Memory B cell (primary cell): ENCODE data around the gene RADIL.
"Not testable (repeated sequence)": the region's sequence is repeated elsewhere in the genome, so short reads cannot be mapped to it uniquely, and the experiment has no call there.

ENCODE experiments used
- ATAC-seq: fragments of 150-1000 bp; cut with Tn5 transposase; 2 replicates; pipeline ENCODE4 v1.10.0; 2021; ENCODE audit warnings: low read depth, mild to moderate bottlenecking, moderate library complexity
- DNase-seq, 2 donors: peaks; one replicate each; pipeline ENCODE4 v3.0.0; 2022; ENCODE audit warnings: low spot score in 2 of 2
- H3K27ac Mint-ChIP-seq: one replicate; pipeline ENCODE4 v1.8.0; 2022; ENCODE audit warnings: mild to moderate bottlenecking, moderate library complexity, mixed read lengths
- H3K27me3 Mint-ChIP-seq: one replicate; pipeline ENCODE4 v1.8.0; 2022; ENCODE audit warnings: mixed read lengths
- H3K36me3 Mint-ChIP-seq: one replicate; pipeline ENCODE4 v1.8.0; 2022; ENCODE audit warnings: mild to moderate bottlenecking, mixed read lengths
- H3K4me1 Mint-ChIP-seq: one replicate; pipeline ENCODE4 v1.8.0; 2022; ENCODE audit warnings: mixed read lengths
- H3K4me3 Mint-ChIP-seq: one replicate; pipeline ENCODE4 v1.8.0; 2022; ENCODE audit warnings: mild to moderate bottlenecking, moderate library complexity, mixed read lengths
- H3K9me3 Mint-ChIP-seq: one replicate; pipeline ENCODE4 v1.8.0; 2022; ENCODE audit warnings: mixed read lengths

The RADIL gene

DNA sequence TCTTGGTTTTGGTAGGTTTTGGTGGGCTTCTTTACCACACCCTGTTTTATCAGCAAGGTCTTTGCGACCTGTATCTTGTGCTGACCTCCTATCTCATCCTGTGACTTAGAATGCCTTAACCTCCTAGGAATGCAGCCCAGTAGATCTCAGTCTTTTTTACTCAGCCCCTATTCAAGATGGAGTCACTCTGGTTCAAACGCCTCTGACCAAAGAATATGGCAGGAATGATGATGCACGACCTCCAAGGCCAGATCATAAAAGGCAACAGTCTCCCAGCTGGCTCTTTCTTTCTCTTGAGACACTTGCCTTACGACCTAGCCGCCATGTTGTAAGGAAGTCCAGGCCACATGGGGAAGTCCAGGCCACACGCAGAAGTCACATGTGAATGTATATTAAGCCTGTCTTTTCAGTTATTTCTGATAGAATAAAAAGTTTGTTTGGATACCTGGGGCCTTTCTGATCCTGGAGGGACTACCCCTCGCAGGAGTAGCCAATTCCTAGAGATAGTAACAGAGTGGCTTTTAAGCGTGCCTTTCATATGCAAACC lies 10.5 kb upstream of the RADIL start:
- ATAC-seq: no peak
- no peaks in the 10 kb centered on the region for H3K4me1 Mint-ChIP-seq
- H3K4me3 Mint-ChIP-seq: no peak overlapping the region

DNA sequence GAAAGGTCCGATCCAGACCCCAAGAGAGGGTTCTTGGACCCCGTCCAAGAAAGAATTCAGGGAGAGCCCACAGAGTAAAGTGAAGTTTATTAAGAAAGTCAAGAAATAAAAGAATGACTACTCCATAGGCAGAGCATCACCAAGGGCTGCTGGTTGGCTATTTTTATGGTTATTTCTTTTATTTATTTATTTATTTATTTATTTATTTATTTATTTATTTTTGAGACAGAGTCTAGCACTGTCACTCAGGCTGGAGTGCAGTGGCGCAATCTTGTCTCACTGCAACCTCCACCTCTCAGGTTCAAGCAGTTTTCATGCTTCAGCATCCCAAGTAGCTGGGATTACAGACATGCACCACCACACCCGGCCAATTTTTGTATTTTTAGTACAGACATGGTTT lies 9.7 kb upstream of the RADIL start:
- H3K36me3 Mint-ChIP-seq, H3K4me3 Mint-ChIP-seq, H3K27ac Mint-ChIP-seq, H3K4me1 Mint-ChIP-seq, DNase-seq, H3K9me3 Mint-ChIP-seq, ATAC-seq: not testable (repeated sequence)
- H3K27me3 Mint-ChIP-seq: peaks cover 14% of the 10 kb centered on the region

More for the DNA sequence above, 10.5 kb upstream of the RADIL start:
- Mint-ChIP-seq H3K27ac (no peak overlapping the region), H3K36me3 (peaks cover 4% of the 10 kb centered on the region), H3K27me3 (peaks cover 17% of the 10 kb centered on the region), H3K9me3 (peaks cover 9% of the 10 kb centered on the region)
- no peak for DNase-seq

DNA sequence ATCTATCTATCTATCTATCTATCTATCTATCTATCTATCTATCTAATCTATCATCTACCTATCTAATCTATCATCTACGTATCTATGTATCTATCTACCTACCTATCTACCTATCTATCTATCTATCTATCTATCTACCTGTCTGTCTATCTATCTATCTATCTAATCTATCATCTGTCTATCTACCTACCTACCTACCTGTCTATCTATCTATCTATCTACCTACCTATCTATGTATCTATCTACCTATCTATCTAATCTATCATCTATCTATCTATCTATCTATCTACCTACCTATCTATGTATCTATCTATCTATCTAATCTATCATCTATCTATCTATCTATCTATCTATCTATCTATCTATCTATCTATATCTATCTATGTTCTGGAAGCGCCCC lies 8.0 kb upstream of the RADIL start:
- H3K4me3 Mint-ChIP-seq, H3K27ac Mint-ChIP-seq, ATAC-seq, H3K9me3 Mint-ChIP-seq, H3K4me1 Mint-ChIP-seq, H3K36me3 Mint-ChIP-seq, DNase-seq: not testable (repeated sequence)
- H3K27me3 Mint-ChIP-seq: peaks cover 15% of the 10 kb centered on the region

DNA sequence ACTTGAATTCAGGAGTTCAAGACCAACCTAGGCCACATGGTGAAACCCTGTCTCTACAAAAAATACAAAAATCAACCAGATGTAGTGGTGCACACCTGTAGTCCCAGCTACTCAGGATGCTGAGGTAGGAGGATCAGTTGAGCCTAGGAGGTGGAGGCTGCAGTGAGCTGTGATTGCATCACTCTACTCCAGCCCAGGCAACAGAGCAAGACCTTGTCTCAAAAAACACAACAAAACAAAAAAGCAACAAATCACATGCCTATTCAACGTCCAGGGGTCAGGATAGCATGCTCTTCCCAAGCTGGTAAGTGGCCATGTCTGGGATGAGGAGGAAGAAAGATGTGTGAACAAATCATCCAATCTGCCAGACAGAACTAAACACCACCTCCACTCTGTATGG lies 6.2 kb upstream of the RADIL start:
- no peak for ATAC-seq
- no peak overlapping the region for H3K4me3 Mint-ChIP-seq
- peaks cover 7% of the 10 kb centered on the region for H3K9me3 Mint-ChIP-seq
- H3K27ac Mint-ChIP-seq: no peak overlapping the region
- H3K36me3 Mint-ChIP-seq: peaks cover 2% of the 10 kb centered on the region
- no peak for DNase-seq
- H3K4me1 Mint-ChIP-seq: no peaks in the 10 kb centered on the region
- H3K27me3 Mint-ChIP-seq: peaks cover 13% of the 10 kb centered on the region

DNA sequence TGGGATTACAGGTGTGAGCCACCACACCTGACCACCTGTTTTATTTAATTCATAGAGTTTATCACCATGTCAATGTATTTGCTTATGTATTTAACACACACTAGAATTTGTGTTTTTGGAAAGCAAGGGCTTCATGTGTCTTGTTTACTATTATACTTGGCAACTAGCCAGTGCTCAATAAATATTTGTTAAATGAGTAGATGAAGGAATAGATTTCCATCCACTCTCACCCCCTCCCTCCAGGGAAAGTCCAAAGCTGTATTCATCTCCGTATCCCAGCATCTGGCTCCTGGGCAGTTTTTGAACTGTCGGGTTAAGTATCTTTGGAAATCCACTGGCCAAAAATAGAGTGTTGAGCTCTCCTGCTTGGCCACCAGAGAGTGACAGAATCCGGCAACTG lies 4.6 kb upstream of the RADIL start:
- Mint-ChIP-seq H3K27me3 (peaks cover 13% of the 10 kb centered on the region), H3K36me3 (no peaks in the 10 kb centered on the region), H3K4me1 (no peaks in the 10 kb centered on the region), H3K9me3 (peaks cover 3% of the 10 kb centered on the region), H3K4me3 (no peak overlapping the region), H3K27ac (no peak overlapping the region)
- no peak for DNase-seq
- ATAC-seq: no peak

DNA sequence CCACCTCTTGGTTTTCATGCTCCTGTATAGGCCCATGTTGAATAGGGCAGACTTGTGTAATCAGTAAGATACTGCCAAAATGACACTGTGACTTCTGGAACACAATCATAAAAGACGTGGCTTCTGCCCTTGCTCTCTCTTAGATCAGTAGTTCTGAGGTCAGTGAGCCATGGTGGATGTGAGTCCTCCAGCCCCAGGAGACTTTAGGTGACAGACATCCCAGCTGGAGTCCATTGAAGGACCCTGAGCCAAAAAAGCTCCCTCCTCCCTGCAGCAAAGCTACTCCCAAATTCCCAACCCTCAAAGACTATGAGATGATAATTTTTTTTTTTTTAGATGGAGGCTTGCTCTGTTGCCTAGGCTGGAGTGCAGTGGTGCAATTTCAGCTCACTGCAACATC lies 3.2 kb upstream of the RADIL start:
- peaks cover 3% of the 10 kb centered on the region for H3K9me3 Mint-ChIP-seq
- no peaks in the 10 kb centered on the region for H3K36me3 Mint-ChIP-seq
- DNase-seq (no peak), ATAC-seq (no peak)
- H3K4me3 Mint-ChIP-seq: no peak overlapping the region
- H3K27ac Mint-ChIP-seq: no peak overlapping the region
- H3K4me1 Mint-ChIP-seq: peaks cover 6% of the 10 kb centered on the region
- H3K27me3 Mint-ChIP-seq: peaks cover 16% of the 10 kb centered on the region

DNA sequence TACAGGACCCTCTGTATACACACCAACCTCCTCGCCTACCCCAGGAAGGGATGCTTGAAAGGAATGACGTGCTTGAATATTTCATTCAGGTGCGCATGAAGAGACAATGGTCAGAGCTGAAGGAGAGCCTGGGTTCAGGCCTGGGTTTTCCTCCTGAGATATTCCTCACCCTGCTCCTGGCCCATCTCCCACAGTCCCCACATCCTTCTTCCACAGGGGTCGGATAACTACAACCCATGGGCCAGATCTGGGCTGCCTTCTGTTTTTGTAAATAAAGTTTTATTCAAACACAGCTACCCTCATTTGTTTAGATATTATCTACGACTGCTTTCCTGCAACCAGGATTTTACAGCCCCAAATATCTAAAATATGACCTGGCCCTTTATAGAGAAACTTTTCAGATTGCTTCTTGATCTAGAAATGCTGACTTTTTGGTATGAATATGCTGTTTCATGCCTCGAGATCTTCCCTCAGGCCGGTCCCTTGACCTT lies 1.8 kb upstream of the RADIL start:
- ATAC-seq: no peak
- no peak for DNase-seq
- no peak overlapping the region for H3K27ac Mint-ChIP-seq
- no peaks in the 10 kb centered on the region for H3K36me3 Mint-ChIP-seq
- H3K4me3 Mint-ChIP-seq: no peak overlapping the region
- H3K4me1 Mint-ChIP-seq: peaks cover 6% of the 10 kb centered on the region
- no peaks in the 10 kb centered on the region for H3K9me3 Mint-ChIP-seq
- H3K27me3 Mint-ChIP-seq: peaks cover 17% of the 10 kb centered on the region

DNA sequence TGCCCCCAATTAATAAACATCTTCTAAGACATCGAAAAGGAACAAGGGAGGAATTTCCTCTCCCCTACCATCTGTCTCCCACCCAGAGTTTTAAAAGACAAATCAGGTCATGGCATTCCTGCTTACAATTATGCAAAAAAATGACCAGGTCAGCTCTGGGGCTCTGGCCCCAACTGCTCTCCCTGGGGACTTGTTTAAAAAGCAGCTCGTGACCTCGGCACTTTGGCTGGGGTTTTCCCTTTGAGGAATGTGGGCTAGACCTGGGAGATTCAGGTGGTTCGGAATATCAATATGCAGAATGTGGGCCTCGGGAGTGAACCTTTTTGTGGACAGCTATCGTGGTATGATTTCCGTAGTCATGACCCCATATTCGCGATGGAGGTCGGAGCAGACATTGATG lies 648 bp upstream of the RADIL start:
- Mint-ChIP-seq H3K9me3 (no peaks in the 10 kb centered on the region), H3K36me3 (no peaks in the 10 kb centered on the region), H3K4me1 (peaks cover 6% of the 10 kb centered on the region), H3K27ac (no peak overlapping the region), H3K4me3 (no peak overlapping the region), H3K27me3 (peaks cover 15% of the 10 kb centered on the region)
- ATAC-seq (no peak), DNase-seq (no peak)

DNA sequence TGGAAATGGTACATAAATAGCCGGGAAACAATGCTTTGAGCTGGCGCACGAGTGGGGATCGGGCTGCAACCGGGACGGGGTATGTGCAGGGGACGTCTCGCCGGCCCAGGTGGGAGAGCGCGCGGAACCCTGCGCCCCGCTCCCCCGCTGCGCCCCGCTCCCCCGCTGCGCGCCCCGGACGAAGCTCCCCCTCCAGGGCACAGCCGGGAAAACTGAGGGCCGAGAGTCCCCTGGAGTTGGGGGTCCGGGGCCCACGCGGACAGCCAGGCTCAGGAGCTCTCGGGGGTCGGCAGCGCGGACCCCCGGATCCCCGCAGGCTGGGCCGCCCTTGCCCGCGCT lies 514 bp downstream of the RADIL start:
- no peak overlapping the region for H3K27ac Mint-ChIP-seq
- H3K36me3 Mint-ChIP-seq: no peaks in the 10 kb centered on the region
- no peaks in the 10 kb centered on the region for H3K9me3 Mint-ChIP-seq
- ATAC-seq (no peak), DNase-seq (no peak)
- H3K4me3 Mint-ChIP-seq: no peak overlapping the region
- H3K4me1 Mint-ChIP-seq: peaks cover 6% of the 10 kb centered on the region
- H3K27me3 Mint-ChIP-seq: peaks cover 14% of the 10 kb centered on the region

DNA sequence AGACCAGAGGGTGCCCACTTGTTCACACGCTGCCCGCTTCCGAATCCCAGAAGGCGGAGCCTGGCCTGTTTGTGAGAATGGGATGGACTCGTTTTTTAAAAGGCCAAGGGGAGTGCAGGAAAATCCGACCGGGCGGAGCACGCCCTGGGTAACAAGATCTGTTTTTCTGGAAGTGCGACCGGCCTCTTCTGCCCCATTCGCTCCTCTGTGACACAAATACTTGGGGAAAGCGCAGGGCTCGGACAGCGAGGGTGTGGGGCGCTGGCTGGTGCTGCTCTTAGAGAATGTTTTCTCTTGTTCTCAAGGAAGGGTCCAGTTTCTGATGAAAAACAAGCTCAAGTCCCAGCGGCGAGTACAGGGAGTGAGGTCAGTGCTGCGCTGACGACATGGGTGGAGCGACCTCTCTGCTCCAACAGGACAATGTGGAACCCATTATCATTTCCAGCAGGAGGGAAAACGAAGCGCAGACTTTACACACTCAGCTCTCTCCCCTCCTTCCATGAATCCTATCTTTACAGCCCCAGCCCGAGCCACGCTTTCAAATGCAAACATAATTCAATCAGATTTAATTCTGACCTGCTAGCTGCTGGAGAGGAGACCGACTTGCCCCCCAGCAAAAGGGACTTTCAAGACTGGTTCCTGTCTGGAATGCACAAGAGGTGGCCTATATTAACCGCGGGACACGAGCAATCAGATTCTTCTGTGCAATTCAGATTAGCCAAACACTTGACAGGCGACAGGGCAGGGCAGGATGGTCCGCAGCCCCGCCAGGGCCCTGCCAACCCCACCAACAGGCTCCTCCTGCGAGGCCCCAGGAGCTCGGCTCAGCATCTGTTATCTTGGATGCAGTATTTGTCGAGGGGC lies 1.1 kb downstream of the RADIL start:
- DNase-seq: no peak

DNA sequence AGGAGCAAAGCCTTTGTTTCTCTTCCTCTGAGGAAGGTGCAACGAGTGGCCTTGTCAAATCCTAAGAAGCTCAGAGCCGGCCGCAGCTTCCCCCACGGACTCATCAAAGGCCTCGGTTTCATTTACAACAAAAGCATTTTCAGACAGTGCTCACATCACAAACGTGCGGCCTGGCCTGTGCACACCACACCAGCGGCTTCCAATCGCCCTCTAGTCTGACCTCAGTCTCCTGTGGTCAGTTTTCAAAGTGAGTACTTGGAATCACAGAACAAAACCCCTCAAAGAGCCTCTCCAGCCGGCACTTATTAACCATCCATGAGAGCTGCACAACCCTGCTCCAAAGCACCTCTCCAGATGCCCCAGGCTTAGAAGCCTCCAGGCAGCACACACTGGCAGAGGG lies 3.3 kb downstream of the RADIL start:
- no peaks in the 10 kb centered on the region for H3K36me3 Mint-ChIP-seq
- no peaks in the 10 kb centered on the region for H3K9me3 Mint-ChIP-seq
- ATAC-seq (no peak), DNase-seq (no peak)
- peaks cover 11% of the 10 kb centered on the region for H3K27me3 Mint-ChIP-seq
- no peak overlapping the region for H3K27ac Mint-ChIP-seq
- H3K4me3 Mint-ChIP-seq: no peak overlapping the region
- peaks cover 6% of the 10 kb centered on the region for H3K4me1 Mint-ChIP-seq

More for the DNA sequence above, 1.1 kb downstream of the RADIL start:
- Mint-ChIP-seq H3K27ac (no peak overlapping the region), H3K4me1 (peaks cover 6% of the 10 kb centered on the region), H3K9me3 (no peaks in the 10 kb centered on the region), H3K36me3 (no peaks in the 10 kb centered on the region), H3K27me3 (peaks cover 13% of the 10 kb centered on the region), H3K4me3 (peak overlapping the region; percentile 12)
- no peak for ATAC-seq

DNA sequence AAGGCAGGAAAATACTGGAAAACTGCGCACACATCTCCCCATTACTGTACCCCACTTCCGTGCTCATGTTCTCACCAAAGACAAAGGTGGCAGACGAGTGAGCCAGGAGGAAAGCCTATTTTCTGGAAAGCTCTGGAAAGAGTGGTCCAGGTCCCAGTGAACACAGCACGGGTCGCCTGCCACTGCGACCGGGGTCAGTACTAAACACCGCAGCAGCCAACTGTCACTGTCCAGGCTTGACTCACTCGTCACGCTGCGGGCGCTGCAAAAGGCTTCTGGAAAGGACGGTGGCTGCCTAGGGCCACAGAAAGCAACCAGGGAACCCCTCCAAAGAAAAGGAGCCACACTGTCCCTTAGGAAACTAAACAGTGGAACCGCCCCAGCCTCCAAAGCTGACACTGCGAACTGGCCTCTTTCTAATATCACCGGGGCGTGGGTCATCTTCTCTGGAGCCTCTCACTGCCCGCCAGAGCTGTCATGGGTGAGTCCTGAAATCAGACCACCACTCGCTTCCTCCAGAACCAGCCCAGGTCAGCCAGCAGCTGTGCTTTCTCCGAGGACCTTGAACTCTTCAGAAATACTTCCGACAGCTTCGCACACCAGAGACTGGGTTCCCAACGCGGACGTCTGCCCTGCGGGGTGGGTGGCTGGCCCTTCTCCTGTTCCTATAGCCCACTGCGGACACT lies 4.0 kb downstream of the RADIL start:
- DNase-seq: no peak

DNA sequence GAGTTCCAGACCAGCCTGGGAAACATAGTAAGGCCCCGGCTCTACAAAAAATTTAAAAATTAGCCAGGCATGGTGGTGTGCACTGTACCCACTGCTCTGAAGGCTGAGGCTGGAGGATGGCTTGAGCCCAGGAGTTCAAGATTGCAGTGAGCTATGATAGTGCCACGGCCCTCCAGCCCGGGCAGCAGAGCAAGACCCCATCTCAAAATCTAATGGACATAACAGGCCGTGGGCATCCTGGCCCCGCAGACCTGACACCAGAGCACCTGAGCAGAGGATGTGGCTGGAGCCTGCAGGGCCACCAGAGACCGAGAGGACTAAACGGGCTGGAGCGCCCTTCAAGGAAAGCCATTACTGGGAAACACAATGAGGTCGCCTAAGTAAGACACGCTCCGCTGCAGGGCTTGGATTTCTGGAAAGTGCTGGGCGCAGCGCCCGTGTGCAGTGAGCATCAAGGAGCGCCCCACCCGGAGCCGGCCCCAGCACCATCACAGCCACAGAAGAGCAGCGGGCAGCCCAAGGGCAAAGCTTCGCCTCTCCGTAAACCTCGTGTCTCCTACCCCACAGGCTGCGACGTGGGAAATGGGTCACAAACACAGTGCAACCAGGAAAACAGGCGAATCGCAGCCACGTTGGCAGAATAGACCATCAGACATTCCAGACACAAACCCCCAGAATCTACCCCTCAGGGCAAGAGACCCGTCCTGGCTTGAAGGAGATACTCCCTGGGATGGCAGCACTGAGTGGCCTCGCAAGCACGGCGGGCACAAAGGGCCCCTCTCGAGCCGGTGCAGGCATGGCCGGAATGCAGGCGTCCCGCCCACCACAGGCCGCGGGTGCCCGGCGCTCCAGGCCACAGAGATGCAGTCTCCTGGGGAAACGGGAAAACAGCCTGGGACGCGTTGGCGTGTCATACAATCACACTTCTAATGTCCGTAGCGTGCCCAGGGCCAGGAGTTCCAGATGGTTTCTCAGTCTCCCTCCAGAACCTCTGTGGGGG lies 4.9 kb downstream of the RADIL start:
- Mint-ChIP-seq H3K27me3 (peaks cover 11% of the 10 kb centered on the region), H3K27ac (no peak overlapping the region), H3K4me3 (no peak overlapping the region), H3K36me3 (no peaks in the 10 kb centered on the region), H3K9me3 (no peaks in the 10 kb centered on the region), H3K4me1 (peaks cover 6% of the 10 kb centered on the region)
- no peak for ATAC-seq
- DNase-seq: no peak

More for the DNA sequence above, 4.0 kb downstream of the RADIL start:
- Mint-ChIP-seq H3K27ac (no peak overlapping the region), H3K4me3 (no peak overlapping the region), H3K9me3 (no peaks in the 10 kb centered on the region), H3K36me3 (no peaks in the 10 kb centered on the region), H3K27me3 (peaks cover 11% of the 10 kb centered on the region), H3K4me1 (peaks cover 6% of the 10 kb centered on the region)
- ATAC-seq: no peak
